Measurements from ENCODE around the gene NTM.

DNA sequence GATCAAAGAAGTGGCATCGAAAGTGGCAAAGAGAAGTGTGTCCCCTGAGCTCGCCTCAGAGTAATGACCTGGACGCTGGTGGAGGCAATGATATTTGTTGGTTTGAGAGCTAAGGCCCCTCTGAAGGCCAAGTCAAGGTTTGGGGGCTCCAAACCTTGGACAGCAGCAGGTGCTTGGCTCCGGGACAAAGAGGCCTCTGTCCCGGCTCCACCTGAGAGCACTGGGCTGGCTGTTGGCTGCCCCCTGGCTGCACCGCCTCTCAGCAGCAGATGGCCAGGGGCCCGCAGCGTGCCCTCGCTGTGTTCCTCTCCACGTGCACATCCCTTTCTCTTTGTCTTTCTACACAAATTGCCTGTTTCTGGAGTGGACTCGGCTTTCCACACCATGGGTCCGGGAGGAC, 301.3 kb downstream of the NTM start:
- TF ChIP-seq POLR2AphosphoS5 (IDR thresholded peaks at IDR 0.05; ENCODE audit: low read depth, low read length) (no peak), POLR2A (IDR thresholded peaks at IDR 0.05; ENCODE audit: low read depth, low read length) (no peak), TAF1 (IDR thresholded peaks at IDR 0.05; ENCODE audit: borderline replicate concordance, low read depth, low read length) (no peak)

Data from GM12892 (cell line).